ENCODE results near the gene TTC28.
"Not testable (repeated sequence)": the region's sequence is repeated elsewhere in the genome, so short reads cannot be mapped to it uniquely, and the experiment has no call there.

The TTC28 gene

DNA sequence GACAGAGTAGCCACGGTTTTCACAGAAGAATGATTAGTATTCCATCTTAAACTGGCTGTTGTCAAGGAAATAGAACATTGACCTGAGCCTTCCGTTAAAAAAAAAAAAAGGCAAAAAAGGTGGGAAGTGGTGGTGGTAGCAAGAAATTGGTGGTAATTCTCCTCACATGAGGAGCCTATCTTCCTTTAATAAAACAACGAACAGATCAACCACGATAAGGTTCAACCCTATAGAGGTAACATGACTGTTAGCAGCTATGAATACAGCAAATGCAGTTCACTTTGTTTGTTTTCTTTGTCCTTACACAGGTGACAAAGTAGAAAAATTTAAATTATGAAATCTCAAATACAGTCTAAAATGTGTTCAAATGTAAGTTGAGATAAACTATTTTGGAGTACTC, 181.6 kb downstream of the TTC28 start:
- Histone ChIP-seq H3K27me3 (ENCODE audit: insufficient read depth, low read length, poor library complexity, severe bottlenecking) (no peaks in the 10 kb centered on the region), H2AFZ (ENCODE audit: low read length) (peak overlapping the region; percentile 77), H3K9me3 (ENCODE audit: insufficient read depth, low read depth, low read length) (no peaks in the 10 kb centered on the region), H3F3A (ENCODE audit: low read depth) (peaks cover 8% of the 10 kb centered on the region; the same call in 1 of the 2 replicates), H3K79me2 (ENCODE audit: insufficient read depth, low read length) (no peaks in the 10 kb centered on the region), H3K4me1 (ENCODE audit: insufficient read depth, low read length, poor library complexity, severe bottlenecking) (peaks cover 87% of the 10 kb centered on the region), H4K20me1 (ENCODE audit: insufficient read depth, low read length, poor library complexity, severe bottlenecking) (no peaks in the 10 kb centered on the region), H3K4me3 (ENCODE audit: low read length, poor library complexity, severe bottlenecking) (peak overlapping the region; percentile 36), H3K9me2 (replicated peaks; ENCODE audit: low read depth, low read length) (no peaks in the 10 kb centered on the region), H3K9ac (ENCODE audit: low read depth, low read length, poor library complexity, severe bottlenecking) (peak overlapping the region; percentile 46), H3K4me2 (ENCODE audit: low read depth, low read length, poor library complexity, severe bottlenecking) (peak overlapping the region; percentile 66), H3K36me3 (ENCODE audit: insufficient read depth, low read length) (no peaks in the 10 kb centered on the region)
- no peak for TF ChIP-seq EZH2phosphoT487 (IDR thresholded peaks at IDR 0.05; ENCODE audit: borderline replicate concordance)
- TF ChIP-seq, protein P1, sequence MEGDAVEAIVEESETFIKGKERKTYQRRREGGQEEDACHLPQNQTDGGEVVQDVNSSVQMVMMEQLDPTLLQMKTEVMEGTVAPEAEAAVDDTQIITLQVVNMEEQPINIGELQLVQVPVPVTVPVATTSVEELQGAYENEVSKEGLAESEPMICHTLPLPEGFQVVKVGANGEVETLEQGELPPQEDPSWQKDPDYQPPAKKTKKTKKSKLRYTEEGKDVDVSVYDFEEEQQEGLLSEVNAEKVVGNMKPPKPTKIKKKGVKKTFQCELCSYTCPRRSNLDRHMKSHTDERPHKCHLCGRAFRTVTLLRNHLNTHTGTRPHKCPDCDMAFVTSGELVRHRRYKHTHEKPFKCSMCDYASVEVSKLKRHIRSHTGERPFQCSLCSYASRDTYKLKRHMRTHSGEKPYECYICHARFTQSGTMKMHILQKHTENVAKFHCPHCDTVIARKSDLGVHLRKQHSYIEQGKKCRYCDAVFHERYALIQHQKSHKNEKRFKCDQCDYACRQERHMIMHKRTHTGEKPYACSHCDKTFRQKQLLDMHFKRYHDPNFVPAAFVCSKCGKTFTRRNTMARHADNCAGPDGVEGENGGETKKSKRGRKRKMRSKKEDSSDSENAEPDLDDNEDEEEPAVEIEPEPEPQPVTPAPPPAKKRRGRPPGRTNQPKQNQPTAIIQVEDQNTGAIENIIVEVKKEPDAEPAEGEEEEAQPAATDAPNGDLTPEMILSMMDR (conservative IDR thresholded peaks at IDR 0.05; ENCODE audit: low read length): no peak

GRCh38 chr22:28497188-28497587, 182.5 kb downstream of the TTC28 start:
- Histone ChIP-seq H3K36me3 (ENCODE audit: insufficient read depth, low read length) (no peaks in the 10 kb centered on the region), H3K4me2 (ENCODE audit: low read depth, low read length, poor library complexity, severe bottlenecking) (peak overlapping the region; percentile 66), H2AFZ (ENCODE audit: low read length) (peak overlapping the region; percentile 1; the same call in 1 of the 2 replicates), H3K27me3 (ENCODE audit: insufficient read depth, low read length, poor library complexity, severe bottlenecking) (no peaks in the 10 kb centered on the region), H3K9me2 (replicated peaks; ENCODE audit: low read depth, low read length) (no peaks in the 10 kb centered on the region), H3K9ac (ENCODE audit: low read depth, low read length, poor library complexity, severe bottlenecking) (peak overlapping the region; percentile 46), H4K20me1 (ENCODE audit: insufficient read depth, low read length, poor library complexity, severe bottlenecking) (no peaks in the 10 kb centered on the region), H3K4me1 (ENCODE audit: insufficient read depth, low read length, poor library complexity, severe bottlenecking) (peaks cover 87% of the 10 kb centered on the region), H3K4me3 (ENCODE audit: low read length, poor library complexity, severe bottlenecking) (peak overlapping the region; percentile 36), H3K9me3 (ENCODE audit: insufficient read depth, low read depth, low read length) (no peaks in the 10 kb centered on the region), H3F3A (ENCODE audit: low read depth) (peaks cover 8% of the 10 kb centered on the region; the same call in 1 of the 2 replicates), H3K79me2 (ENCODE audit: insufficient read depth, low read length) (no peaks in the 10 kb centered on the region)
- TF ChIP-seq, protein P1 (conservative IDR thresholded peaks at IDR 0.05; ENCODE audit: low read length): no peak
- TF ChIP-seq EZH2phosphoT487 (IDR thresholded peaks at IDR 0.05; ENCODE audit: borderline replicate concordance): no peak

DNA sequence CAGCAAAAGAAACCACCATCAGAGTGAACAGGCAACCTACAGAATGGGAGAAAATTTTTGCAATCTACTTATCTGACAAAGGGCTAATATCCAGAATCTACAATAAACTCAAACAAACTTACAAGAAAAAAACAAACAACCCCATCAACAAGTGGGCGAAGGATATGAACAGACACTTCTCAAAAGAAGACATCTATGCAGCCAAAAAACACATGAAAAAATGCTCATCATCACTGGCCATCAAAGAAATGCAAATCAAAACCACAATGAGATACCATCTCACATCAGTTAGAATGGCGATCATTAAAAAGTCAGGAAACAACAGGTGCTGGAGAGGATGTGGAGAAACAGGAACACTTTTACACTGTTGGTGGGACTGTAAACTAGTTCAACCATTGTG, 188.4 kb downstream of the TTC28 start:
- H3K9ac ChIP-seq (ENCODE audit: low read depth, low read length, poor library complexity, severe bottlenecking); H4K20me1 ChIP-seq (ENCODE audit: insufficient read depth, low read length, poor library complexity, severe bottlenecking); H3K9me3 ChIP-seq (ENCODE audit: insufficient read depth, low read depth, low read length); H3K79me2 ChIP-seq (ENCODE audit: insufficient read depth, low read length); H2AFZ ChIP-seq (ENCODE audit: low read length); H3K4me2 ChIP-seq (ENCODE audit: low read depth, low read length, poor library complexity, severe bottlenecking); H3K9me2 ChIP-seq (replicated peaks; ENCODE audit: low read depth, low read length); H3K27me3 ChIP-seq (ENCODE audit: insufficient read depth, low read length, poor library complexity, severe bottlenecking); H3K4me3 ChIP-seq (ENCODE audit: low read length, poor library complexity, severe bottlenecking); H3K36me3 ChIP-seq (ENCODE audit: insufficient read depth, low read length); H3F3A ChIP-seq (ENCODE audit: low read depth): not testable (repeated sequence)
- peaks cover 59% of the 10 kb centered on the region for H3K4me1 ChIP-seq (ENCODE audit: insufficient read depth, low read length, poor library complexity, severe bottlenecking)

GRCh38 chr22:28488825-28489224, 190.8 kb downstream of the TTC28 start:
- TF ChIP-seq EZH2phosphoT487 (IDR thresholded peaks at IDR 0.05; ENCODE audit: borderline replicate concordance): no peak
- TF ChIP-seq, protein P1 (conservative IDR thresholded peaks at IDR 0.05; ENCODE audit: low read length): no peak
- Histone ChIP-seq H3K9me3 (ENCODE audit: insufficient read depth, low read depth, low read length) (no peaks in the 10 kb centered on the region), H3K4me1 (ENCODE audit: insufficient read depth, low read length, poor library complexity, severe bottlenecking) (peaks cover 45% of the 10 kb centered on the region), H3K36me3 (ENCODE audit: insufficient read depth, low read length) (no peaks in the 10 kb centered on the region), H4K20me1 (ENCODE audit: insufficient read depth, low read length, poor library complexity, severe bottlenecking) (no peaks in the 10 kb centered on the region), H3F3A (ENCODE audit: low read depth) (no peaks in the 10 kb centered on the region; the same call in none of the 2 replicates), H3K4me2 (ENCODE audit: low read depth, low read length, poor library complexity, severe bottlenecking) (no peak overlapping the region), H3K27me3 (ENCODE audit: insufficient read depth, low read length, poor library complexity, severe bottlenecking) (no peaks in the 10 kb centered on the region), H3K9me2 (replicated peaks; ENCODE audit: low read depth, low read length) (no peaks in the 10 kb centered on the region), H3K79me2 (ENCODE audit: insufficient read depth, low read length) (no peaks in the 10 kb centered on the region), H3K4me3 (ENCODE audit: low read length, poor library complexity, severe bottlenecking) (no peak overlapping the region), H3K9ac (ENCODE audit: low read depth, low read length, poor library complexity, severe bottlenecking) (no peak overlapping the region), H2AFZ (ENCODE audit: low read length) (no peak overlapping the region)

Data from Loucy (cell line).